Transverse colon (tissue), 4 donors: ENCODE measurements around the gene TLL2. TPM values are rescaled to one million over a fixed set of nuclear protein-coding genes. Genes with fewer than 3 reads are reported as not detected.

Experiments used
- DNase-seq: peaks from one replicate; pipeline ENCODE4 v3.0.0-alpha.2; 2019
- H3K27ac ChIP-seq, 4 donors: fragments of 200-600 bp; sonication (generic); 2 replicates each; pipeline ENCODE4 v1.5.1; 2016 to 2018; ENCODE audit warnings: inconsistent platforms in 4 of 4
- H3K27me3 ChIP-seq: fragments of 200-600 bp; sonication (generic); 2 replicates; pipeline ENCODE4 v1.5.1; 2017; ENCODE audit warnings: inconsistent platforms
- H3K36me3 ChIP-seq, 4 donors: fragments of 200-600 bp; sonication (generic); 2 replicates each; pipeline ENCODE4 v1.5.1; 2017 to 2019; ENCODE audit warnings: inconsistent platforms in 4 of 4
- H3K4me1 ChIP-seq, 4 donors: fragments of 200-600 bp; sonication (generic); 2 replicates each; pipeline ENCODE4 v1.5.1; 2017 to 2020; ENCODE audit warnings: inconsistent platforms in 4 of 4
- H3K4me3 ChIP-seq, 4 donors: fragments of 200-600 bp; sonication (generic); 1 replicate in 1 of 4; 2 replicates in 3 of 4; pipeline versions ENCODE4 v1.5.1 to v1.6.1; 2017 to 2019; ENCODE audit warnings: inconsistent platforms in 4 of 4
- H3K9me3 ChIP-seq, 2 donors: fragments of 200-600 bp; sonication (generic); 2 replicates each; pipeline ENCODE4 v1.5.1; 2017 to 2019; ENCODE audit warnings: inconsistent platforms in 2 of 2
- CTCF ChIP-seq, 5 experiments: fragments of 200-600 bp in 3 of 5; fragments of 450-650 bp in 2 of 5; sonication (generic) in 3 of 5; IDR thresholded peaks; 1 replicate in 2 of 5; 2 replicates in 3 of 5; pipeline ENCODE4 v1.5.1; 2016 to 2017; ENCODE audit warnings: antibody characterized with exemption in 5 of 5, inconsistent platforms in 3 of 5, mild to moderate bottlenecking in 2 of 5, moderate library complexity in 1 of 5
- EP300 ChIP-seq: sonication (generic); formaldehyde crosslinking; IDR thresholded peaks from one replicate; pipeline ENCODE4 v1.6.1; 2017; ENCODE audit warnings: antibody characterized with exemption, low read depth
- POLR2A ChIP-seq: fragments of 450-650 bp; IDR thresholded peaks from one replicate; pipeline ENCODE4 v1.6.1; 2016; ENCODE audit warnings: antibody characterized with exemption, mild to moderate bottlenecking, moderate library complexity
- POLR2AphosphoS5 ChIP-seq, 3 donors: sonication (generic); formaldehyde crosslinking; IDR thresholded peaks; one replicate each; pipeline ENCODE4 v1.6.1; 2016; ENCODE audit warnings: antibody characterized with exemption in 3 of 3
- WGBS, 2 donors: methylation state at CpG; one replicate each; pipeline ENCODE4 v1.1.5; 2018; ENCODE audit warnings: low coverage in 1 of 2; 5-methylcytosine and 5-hydroxymethylcytosine counted together
- in situ Hi-C, 4 donors: fragments of 200-750 bp; cut with MboI; loops; one replicate each; pipeline versions ENCODE4 v1.15.0 to v1.15.1; 2017; ENCODE audit warnings: low sequenced_read_pairs in 3 of 4, low pct_ligation_motif_present in 1 of 4, low pct_unique_long_range_greater_than_20kb in 1 of 4
- intact Hi-C: fragments of 100-400 bp; cut with DNase I; formaldehyde crosslinking; loops from one replicate; pipeline ENCODE4 v1.15.1; 2023; ENCODE audit warnings: low total_unique reads
- total RNA-seq, 4 donors: library from RNA; depleted of rRNA; stranded (reverse); fragments of >200 nt; gene quantifications; one replicate each; pipeline ENCODE4 v1.1.0, GENCODE V29; 2016

TLL2 gene
- total RNA-seq, 4 donors from 2014 or later = 0.32 to 0.96 TPM; not detected in 2

DNA sequence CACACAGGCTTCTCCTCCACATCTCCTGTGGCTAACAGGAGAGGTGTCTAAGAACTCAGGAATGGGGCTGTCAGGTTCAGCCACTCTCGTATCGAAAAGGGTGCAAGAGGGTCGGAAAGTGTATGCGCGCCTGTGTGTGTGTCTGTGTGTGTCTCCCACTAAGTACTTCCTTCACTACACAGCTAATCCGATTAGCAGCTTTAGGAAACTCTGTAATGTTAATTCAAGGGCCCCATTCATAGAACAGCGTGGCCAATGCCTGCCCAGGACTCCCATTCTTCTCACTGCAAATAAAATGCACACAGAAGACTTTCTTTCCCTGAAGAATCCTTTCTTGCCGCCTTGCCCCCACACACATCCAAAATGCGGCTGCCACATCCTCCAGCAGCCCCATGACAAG, 39.9 kb downstream of the TLL2 start:
- intact Hi-C loops = no loop called here
- in situ Hi-C loops = no loop called here
- 84% methylated on average over 9 of the region's 9 CpGs; no CpG with 5 or more reads in 1 of the 2 donors for WGBS, 2 donors

GRCh38 chr10:96470116-96470743, 43.5 kb downstream of the TLL2 start:
- Histone ChIP-seq H3K9me3 (no peaks in the 10 kb centered on the region), H3K4me3 (no peak overlapping the region), H3K36me3 (no peaks in the 10 kb centered on the region), H3K27ac (no peak overlapping the region), H3K4me1 (no peaks in the 10 kb centered on the region), H3K27me3 (peaks cover 12% of the 10 kb centered on the region)
- TF ChIP-seq POLR2A = no peak
- peak in 4 of 5 experiments; percentile 24 to 39 (median 38) for TF ChIP-seq CTCF (IDR thresholded peaks at IDR 0.05)
- TF ChIP-seq POLR2AphosphoS5 (IDR thresholded peaks at IDR 0.05) = no peak
- TF ChIP-seq EP300 = no peak
- WGBS, 2 donors = 36 to 40% methylated on average over 2 to 4 of the region's 4 CpGs
- intact Hi-C loops (no loop called here), in situ Hi-C loops (no loop called here)
- no peak for DNase-seq

More for the DNA sequence above, 39.9 kb downstream of the TLL2 start:
- no peak for TF ChIP-seq POLR2AphosphoS5 (IDR thresholded peaks at IDR 0.05)
- no peak for TF ChIP-seq POLR2A
- no peak for TF ChIP-seq EP300
- no peak for TF ChIP-seq CTCF (IDR thresholded peaks at IDR 0.05)
- Histone ChIP-seq H3K36me3 (no peaks in the 10 kb centered on the region), H3K27me3 (peaks cover 19% of the 10 kb centered on the region), H3K27ac (no peak overlapping the region), H3K9me3 (no peaks in the 10 kb centered on the region), H3K4me3 (no peak overlapping the region), H3K4me1 (no peaks in the 10 kb centered on the region)
- no peak for DNase-seq

DNA sequence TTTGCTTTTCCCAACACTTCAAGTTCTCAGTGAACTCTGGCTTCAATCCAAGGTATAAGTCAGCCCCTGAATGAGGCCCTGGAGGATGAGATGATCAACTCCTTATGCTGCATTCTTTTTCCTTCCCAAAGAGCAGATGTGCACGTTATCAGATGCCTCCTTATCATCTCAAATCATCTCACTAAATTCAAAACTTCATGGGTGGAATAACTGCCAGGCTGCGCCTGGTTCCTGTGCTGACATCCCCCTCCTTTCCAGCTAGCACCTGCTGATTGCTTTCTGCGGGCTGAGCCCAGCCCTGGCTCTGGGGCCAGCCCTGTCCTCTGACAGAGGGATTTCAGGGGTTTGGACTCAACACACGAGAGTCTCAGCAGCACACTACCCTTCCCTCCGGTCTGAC, 44.9 kb downstream of the TLL2 start:
- H3K36me3 ChIP-seq = no peaks in the 10 kb centered on the region
- peaks cover 11% of the 10 kb centered on the region for H3K27me3 ChIP-seq
- no peaks in the 10 kb centered on the region for H3K4me1 ChIP-seq
- no peak overlapping the region for H3K4me3 ChIP-seq
- no peak for TF ChIP-seq EP300
- no peak for TF ChIP-seq CTCF (IDR thresholded peaks at IDR 0.05)
- TF ChIP-seq POLR2A = no peak
- TF ChIP-seq POLR2AphosphoS5 (IDR thresholded peaks at IDR 0.05) = no peak
- in situ Hi-C loops (no loop called here), intact Hi-C loops (no loop called here)
- no peak overlapping the region for H3K27ac ChIP-seq
- no peak for DNase-seq
- 30 to 55% methylated on average over 3 to 5 of the region's 5 CpGs for WGBS, 2 donors
- no peaks in the 10 kb centered on the region for H3K9me3 ChIP-seq

DNA sequence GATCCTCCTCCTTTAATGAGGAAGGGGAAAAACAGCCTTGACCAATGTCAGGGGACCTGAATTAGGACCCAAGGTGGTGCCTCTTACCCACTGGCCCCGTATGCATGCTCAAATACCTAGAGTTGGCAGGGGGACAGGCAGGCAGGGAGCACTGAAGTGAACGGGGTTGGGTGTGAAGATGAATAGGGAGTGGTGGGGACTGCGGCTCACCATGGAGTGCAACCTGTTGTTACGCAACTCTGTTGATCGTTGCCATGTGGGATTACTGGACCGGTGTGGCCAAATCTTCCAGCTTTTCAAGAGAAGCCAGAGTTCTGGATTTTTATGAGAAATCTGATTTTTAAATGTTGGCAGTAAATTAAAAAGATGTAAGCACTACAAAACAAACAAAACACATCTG, 48.1 kb downstream of the TLL2 start:
- H3K36me3 ChIP-seq = no peaks in the 10 kb centered on the region
- H3K9me3 ChIP-seq = no peaks in the 10 kb centered on the region
- 83% methylated on average over 6 of the region's 6 CpGs; no CpG with 5 or more reads in 1 of the 2 donors for WGBS, 2 donors
- TF ChIP-seq POLR2A (no peak), POLR2AphosphoS5 (IDR thresholded peaks at IDR 0.05) (no peak), EP300 (no peak), CTCF (IDR thresholded peaks at IDR 0.05) (no peak)
- H3K27ac ChIP-seq = no peak overlapping the region
- H3K27me3 ChIP-seq = no peaks in the 10 kb centered on the region
- in situ Hi-C loops (no loop called here), intact Hi-C loops (no loop called here)
- no peak overlapping the region for H3K4me3 ChIP-seq
- no peaks in the 10 kb centered on the region for H3K4me1 ChIP-seq
- no peak for DNase-seq
